Kidney (tissue), 14 donors: ENCODE results near the gene NOL4L. TPM values are rescaled to one million over a fixed set of nuclear protein-coding genes. Genes with fewer than 3 reads are reported as not detected.

Source experiments
- DNase-seq, 5 donors: peaks; one replicate each; pipeline ENCODE4 v3.0.0-alpha.2; 2013 to 2020
- FAIRE-seq: peaks from 2 replicates; lab custom pipeline; 2012; peaks lifted over from hg19 to GRCh38; lab: Jason Lieb, UNC
- H3K27ac ChIP-seq, 2 donors: one replicate each; pipeline ENCODE4 v1.7.0; 2013; ENCODE audit warnings: low read depth in 2 of 2, low read length in 2 of 2, inconsistent platforms in 1 of 2
- H3K27me3 ChIP-seq: one replicate; pipeline ENCODE4 v1.7.1; 2013; ENCODE audit warnings: low read length, inconsistent platforms; ENCODE audit not compliant: control insufficient read depth, insufficient read depth
- H3K36me3 ChIP-seq, 3 donors: one replicate each; pipeline versions ENCODE4 v1.7.0 to v1.7.1; 2013; ENCODE audit warnings: low read length in 3 of 3, control low read depth in 1 of 3, inconsistent platforms in 1 of 3; ENCODE audit not compliant: insufficient read depth in 3 of 3, control insufficient read depth in 2 of 3
- H3K4me1 ChIP-seq, 3 donors: one replicate each; pipeline versions ENCODE4 v1.7.0 to v1.7.1; 2013; ENCODE audit warnings: low read length in 3 of 3, inconsistent platforms in 1 of 3, low read depth in 1 of 3; ENCODE audit not compliant: control insufficient read depth in 2 of 3, insufficient read depth in 2 of 3
- H3K4me3 ChIP-seq, 3 donors: one replicate each; pipeline versions ENCODE4 v1.7.0 to v1.8.1; 2013; ENCODE audit warnings: low read length in 3 of 3, control low read depth in 1 of 3, inconsistent platforms in 1 of 3
- H3K9ac ChIP-seq, 3 donors: one replicate each; pipeline versions ENCODE4 v1.7.0 to v1.7.1; 2013; ENCODE audit warnings: low read length in 3 of 3, control low read depth in 1 of 3, inconsistent platforms in 1 of 3
- H3K9me3 ChIP-seq, 3 donors: one replicate each; pipeline versions ENCODE4 v1.7.0 to v1.7.1; 2013; ENCODE audit warnings: low read length in 3 of 3, control low read depth in 1 of 3, inconsistent platforms in 1 of 3; ENCODE audit not compliant: control insufficient read depth in 2 of 3, insufficient read depth in 1 of 3
- CTCF ChIP-seq: IDR thresholded peaks from 3 replicates; pipeline ENCODE4 v1.5.1; 2012; ENCODE audit warnings: mild to moderate bottlenecking, moderate library complexity, borderline replicate concordance; ENCODE audit not compliant: insufficient read depth; ENCODE audit errors: extremely low read depth
- intact Hi-C: fragments of 100-400 bp; cut with DNase I; formaldehyde crosslinking; loops from one replicate; pipeline ENCODE4 v1.11.1; 2022
- polyA plus RNA-seq: library from polyadenylated mRNA; stranded (reverse); fragments of 350-450 nt; fragmentation: Illumina TruSeq; extraction: RNeasy Lipid Tissue Mini Kit (QIAGEN cat#74804); gene quantifications from one replicate; pipeline ENCODE4 v1.2.3, GENCODE V29; 2014; ENCODE audit warnings: low read depth, low replicate concordance; ENCODE audit not compliant: insufficient read depth
- total RNA-seq: library from RNA; stranded (reverse); fragmentation: NEBNext Ultra II Directional; extraction: Animal tissue kit (Norgen Biotek cat#: 25700); gene quantifications from one replicate; pipeline ENCODE4 v1.2.1, GENCODE V29; 2021
- donor health status: control.
- donor health status: control.
- donor health status: control.
- donor health status: control.
- donor health status: control.
- donor health status: DM: yes; HTN: yes; CAD: no.
- donor health status: Normal renal cell carcinoma (clear cell type).

Gene NOL4L
- total and polyA plus RNA-seq, 2 donors from 2014 or later: 14.1 to 19.4 TPM

GRCh38 chr20:32566379-32567374 lies 18.5 kb downstream of the NOL4L start:
- Histone ChIP-seq H3K4me3 (no peak overlapping the region), H3K9ac (no peak overlapping the region), H3K36me3 (no peaks in the 10 kb centered on the region), H3K27ac (no peak overlapping the region), H3K4me1 (no peaks in the 10 kb centered on the region), H3K9me3 (no peaks in the 10 kb centered on the region), H3K27me3 (no peaks in the 10 kb centered on the region)
- no peak for DNase-seq
- intact Hi-C loops: no loop called here
- no peak for FAIRE-seq
- TF ChIP-seq CTCF: no peak

DNA sequence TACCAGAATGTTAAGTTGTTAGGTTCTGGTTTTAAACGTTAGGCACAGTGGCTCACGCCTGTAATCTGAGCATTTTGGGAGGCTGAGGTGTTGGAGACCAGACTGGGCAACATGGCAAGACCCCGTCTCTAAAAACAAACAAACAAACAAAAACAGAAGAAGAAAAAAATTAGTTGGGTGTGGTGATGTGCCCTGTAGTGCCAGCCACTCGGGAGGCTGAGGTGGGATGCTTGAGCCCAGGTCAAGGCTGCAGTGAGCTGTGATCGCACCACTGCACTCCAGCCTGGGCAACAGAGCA lies 19.4 kb downstream of the NOL4L start:
- no peak overlapping the region for H3K27ac ChIP-seq
- DNase-seq: no peak
- H3K27me3 ChIP-seq: no peaks in the 10 kb centered on the region
- no peak overlapping the region for H3K4me3 ChIP-seq
- H3K4me1 ChIP-seq: no peaks in the 10 kb centered on the region
- TF ChIP-seq CTCF: no peak
- H3K9ac ChIP-seq: no peak overlapping the region
- intact Hi-C loops: no loop called here
- no peaks in the 10 kb centered on the region for H3K36me3 ChIP-seq
- no peaks in the 10 kb centered on the region for H3K9me3 ChIP-seq
- FAIRE-seq: no peak

GRCh38 chr20:32564921-32565734 lies 20.0 kb downstream of the NOL4L start:
- H3K4me3 ChIP-seq: no peak overlapping the region
- H3K9me3 ChIP-seq: no peaks in the 10 kb centered on the region
- no peak overlapping the region for H3K27ac ChIP-seq
- FAIRE-seq: no peak
- H3K36me3 ChIP-seq: no peaks in the 10 kb centered on the region
- no peaks in the 10 kb centered on the region for H3K27me3 ChIP-seq
- DNase-seq: no peak
- H3K4me1 ChIP-seq: no peaks in the 10 kb centered on the region
- TF ChIP-seq CTCF: no peak
- intact Hi-C loops: no loop called here
- no peak overlapping the region for H3K9ac ChIP-seq
